ENCODE results near the gene INSYN2B. TPM values are rescaled to one million over a fixed set of nuclear protein-coding genes. Genes with fewer than 3 reads are reported as not detected.

Gene INSYN2B
- polyA plus RNA-seq, 1 donor (not counting 4 experiments of a cell fraction or from before 2014, with no cell fraction given) = 0.16 TPM

GRCh38 chr5:169933616-169934015, 46.7 kb downstream of the INSYN2B start:
- no peaks in the 10 kb centered on the region for H3K9me3 ChIP-seq (ENCODE audit: control insufficient read depth, low read depth, low read length)
- no peaks in the 10 kb centered on the region for H3K27me3 ChIP-seq (ENCODE audit: control insufficient read depth, extremely low read depth, insufficient read depth, low read length)
- H3K4me3 ChIP-seq (ENCODE audit: control insufficient read depth in 2 of 3, extremely low read depth in 1 of 3, insufficient read depth in 2 of 3, low read depth in 1 of 3, low read length in 3 of 3) = no peak overlapping the region
- no peaks in the 10 kb centered on the region for H3K79me2 ChIP-seq (ENCODE audit: control insufficient read depth, insufficient read depth, low read length)
- no peak overlapping the region for H3K27ac ChIP-seq (ENCODE audit: control insufficient read depth, insufficient read depth, low read length)
- H3K9me1 ChIP-seq (ENCODE audit: control insufficient read depth, extremely low read depth, insufficient read depth, low read length) = no peaks in the 10 kb centered on the region
- no peak for FAIRE-seq
- H2AFZ ChIP-seq (ENCODE audit: control insufficient read depth, low read length) = no peak overlapping the region
- no peak overlapping the region for H3K9ac ChIP-seq (ENCODE audit: control insufficient read depth, extremely low read depth, insufficient read depth, low read length)
- dilution Hi-C loops (cut with MboI; ENCODE audit: extremely low pct_ligation_motif_present, low sequenced_read_pairs) = no loop called here
- H4K20me1 ChIP-seq (ENCODE audit: control insufficient read depth, extremely low read depth, insufficient read depth, low read length) = no peaks in the 10 kb centered on the region
- H3K36me3 ChIP-seq (ENCODE audit: control insufficient read depth in 2 of 2, extremely low read depth in 1 of 2, insufficient read depth in 2 of 2, low read length in 2 of 2) = no peaks in the 10 kb centered on the region
- no peaks in the 10 kb centered on the region for H3K4me1 ChIP-seq (ENCODE audit: control insufficient read depth, extremely low read depth, insufficient read depth, low read length)
- no peak overlapping the region for H3K4me2 ChIP-seq (ENCODE audit: control insufficient read depth, extremely low read depth, insufficient read depth, low read depth, low read length)
- TF ChIP-seq EZH2 (IDR thresholded peaks at IDR 0.05; ENCODE audit: low read length) (no peak), CTCF (optimal IDR thresholded peaks at IDR 0.05 in 1 of 3, IDR thresholded peaks at IDR 0.05 in 1 of 3, conservative IDR thresholded peaks at IDR 0.05 in 1 of 3; ENCODE audit: extremely low read depth in 1 of 3, insufficient read depth in 2 of 3, low read length in 3 of 3) (no peak)
- DNase-seq (ENCODE audit: low read depth, low spot score) = no peak

- DNase-seq (ENCODE audit: low read depth, low spot score) = no peak
- Histone ChIP-seq H3K79me2 (ENCODE audit: control insufficient read depth, insufficient read depth, low read length) (no peaks in the 10 kb centered on the region), H3K4me2 (ENCODE audit: control insufficient read depth, extremely low read depth, insufficient read depth, low read depth, low read length) (no peak overlapping the region), H3K9me3 (ENCODE audit: control insufficient read depth, low read depth, low read length) (no peaks in the 10 kb centered on the region), H3K36me3 (ENCODE audit: control insufficient read depth in 2 of 2, extremely low read depth in 1 of 2, insufficient read depth in 2 of 2, low read length in 2 of 2) (no peaks in the 10 kb centered on the region), H3K9ac (ENCODE audit: control insufficient read depth, extremely low read depth, insufficient read depth, low read length) (no peak overlapping the region), H3K4me3 (ENCODE audit: control insufficient read depth in 2 of 3, extremely low read depth in 1 of 3, insufficient read depth in 2 of 3, low read depth in 1 of 3, low read length in 3 of 3) (no peak overlapping the region), H4K20me1 (ENCODE audit: control insufficient read depth, extremely low read depth, insufficient read depth, low read length) (no peaks in the 10 kb centered on the region), H3K9me1 (ENCODE audit: control insufficient read depth, extremely low read depth, insufficient read depth, low read length) (no peaks in the 10 kb centered on the region), H2AFZ (ENCODE audit: control insufficient read depth, low read length) (no peak overlapping the region), H3K27ac (ENCODE audit: control insufficient read depth, insufficient read depth, low read length) (no peak overlapping the region), H3K4me1 (ENCODE audit: control insufficient read depth, extremely low read depth, insufficient read depth, low read length) (no peaks in the 10 kb centered on the region), H3K27me3 (ENCODE audit: control insufficient read depth, extremely low read depth, insufficient read depth, low read length) (no peaks in the 10 kb centered on the region)
- no peak for FAIRE-seq
- TF ChIP-seq CTCF (optimal IDR thresholded peaks at IDR 0.05 in 1 of 3, IDR thresholded peaks at IDR 0.05 in 1 of 3, conservative IDR thresholded peaks at IDR 0.05 in 1 of 3; ENCODE audit: extremely low read depth in 1 of 3, insufficient read depth in 2 of 3, low read length in 3 of 3) (no peak), EZH2 (IDR thresholded peaks at IDR 0.05; ENCODE audit: low read length) (no peak)
- dilution Hi-C loops (cut with MboI; ENCODE audit: extremely low pct_ligation_motif_present, low sequenced_read_pairs) = no loop called here
These were observed 47.2 kb downstream of the INSYN2B start for GRCh38 chr5:169933127-169933526.
